NCI-H82 (cell line): ENCODE results near the gene GEMIN7.

ENCODE experiments used
- DNase-seq: peaks from one replicate; lab custom pipeline; 2025; lab: John Stamatoyannopoulos, UW

The GEMIN7 gene

GRCh38 chr19:45061965-45062364 lies 17.1 kb upstream of the GEMIN7 start:
- DNase-seq: no peak

- no peak for DNase-seq
Measured at GRCh38 chr19:45063851-45064801, 14.9 kb upstream of the GEMIN7 start.

- DNase-seq: no peak
Measured at GRCh38 chr19:45066921-45067661, 12.0 kb upstream of the GEMIN7 start.

- no peak for DNase-seq
Measured at GRCh38 chr19:45068041-45068440, 11.0 kb upstream of the GEMIN7 start.

- DNase-seq: peak; percentile 39
Measured at GRCh38 chr19:45069056-45069455, 10.0 kb upstream of the GEMIN7 start.

GRCh38 chr19:45070214-45070613 lies 8.8 kb upstream of the GEMIN7 start:
- no peak for DNase-seq

- no peak for DNase-seq
Measured at GRCh38 chr19:45070861-45071544, 8.1 kb upstream of the GEMIN7 start.

- DNase-seq: no peak
Measured at GRCh38 chr19:45071545-45071938, 7.5 kb upstream of the GEMIN7 start.

- no peak for DNase-seq
Measured at GRCh38 chr19:45071969-45072790, 6.9 kb upstream of the GEMIN7 start.

- DNase-seq: peak; percentile 47
Measured at GRCh38 chr19:45074744-45075300, 4.2 kb upstream of the GEMIN7 start.

GRCh38 chr19:45075301-45076028 lies 3.6 kb upstream of the GEMIN7 start:
- peak; percentile 78 for DNase-seq

GRCh38 chr19:45076029-45076850 lies 2.8 kb upstream of the GEMIN7 start, which contains the start of gene ZNF296:
TSS of gene ZNF296 (minus strand) at chr19:45076478. CDS start at chr19:45076373, 105 bp downstream.
- peak; percentile 92 for DNase-seq

GRCh38 chr19:45076851-45077730 lies 2.0 kb upstream of the GEMIN7 start:
- DNase-seq: peak; percentile 43

- DNase-seq: no peak
Measured at GRCh38 chr19:45078390-45079062, 534 bp upstream of the GEMIN7 start.

- DNase-seq: no peak
Measured at GRCh38 chr19:45079911-45080370, 881 bp downstream of the GEMIN7 start.

- DNase-seq: no peak
Measured at GRCh38 chr19:45082170-45082569, 3.1 kb downstream of the GEMIN7 start.

GRCh38 chr19:45086480-45086879 lies 7.4 kb downstream of the GEMIN7 start:
- no peak for DNase-seq

- DNase-seq: no peak
Measured at GRCh38 chr19:45087531-45087930, 8.5 kb downstream of the GEMIN7 start.
